Amniotic stem cell (primary cell): ENCODE data around the gene ANKMY2.
"Not testable (repeated sequence)": the region's sequence is repeated elsewhere in the genome, so short reads cannot be mapped to it uniquely, and the experiment has no call there.

Experiments used
- DNase-seq: peaks from one replicate; lab custom pipeline; 2025; lab: John Stamatoyannopoulos, UW

ANKMY2 gene

GRCh38 chr7:16626388-16626787 lies 19.2 kb downstream of the ANKMY2 start:
- no peak for DNase-seq

GRCh38 chr7:16619979-16620408 lies 25.6 kb downstream of the ANKMY2 start:
- DNase-seq = no peak

DNA sequence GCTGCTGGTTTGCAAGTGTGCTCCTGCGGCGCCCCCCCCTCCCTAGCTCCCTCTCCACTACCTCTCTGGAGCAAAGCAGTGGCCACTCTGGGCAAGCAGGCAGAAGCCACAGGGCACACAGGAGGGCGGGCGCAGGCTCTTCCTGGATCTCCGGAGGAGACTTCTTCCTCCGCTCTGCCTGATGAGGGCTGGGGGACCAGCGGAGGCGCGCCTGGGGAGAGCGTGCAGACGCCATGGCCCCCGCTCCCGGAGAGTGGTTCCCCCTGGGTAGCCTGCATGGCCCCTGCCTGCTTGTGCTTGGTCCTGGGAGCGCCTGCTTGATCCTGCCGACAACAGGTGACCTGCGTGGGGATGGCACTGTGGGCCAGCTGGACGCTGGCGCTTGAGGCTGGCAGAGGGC lies 29.0 kb downstream of the ANKMY2 start:
- DNase-seq = no peak

GRCh38 chr7:16616122-16616521 lies 29.4 kb downstream of the ANKMY2 start:
- DNase-seq = no peak

DNA sequence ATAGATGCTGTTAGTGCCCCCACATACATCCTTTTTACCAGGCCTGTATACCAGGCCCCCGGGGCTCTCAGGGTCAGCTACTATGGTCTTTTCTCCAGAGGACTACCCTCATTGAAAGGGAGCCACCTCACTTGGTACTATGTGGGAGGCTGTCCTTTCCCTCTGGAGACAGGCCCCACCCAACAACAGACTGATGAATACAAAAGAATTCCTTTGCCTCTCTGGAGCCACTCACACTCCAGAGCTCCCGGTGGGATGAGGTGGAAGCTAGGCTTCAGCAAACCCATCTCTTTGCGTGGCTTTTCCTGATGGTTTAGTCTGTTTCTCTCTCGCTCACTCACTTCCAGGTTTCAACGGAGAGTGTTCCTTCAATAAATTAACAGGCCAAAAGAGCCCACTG lies 30.3 kb downstream of the ANKMY2 start:
- no peak for DNase-seq

GRCh38 chr7:16611711-16612110 lies 33.8 kb downstream of the ANKMY2 start:
- DNase-seq = no peak

- DNase-seq = no peak
These were observed 35.6 kb downstream of the ANKMY2 start for GRCh38 chr7:16609842-16610450.

DNA sequence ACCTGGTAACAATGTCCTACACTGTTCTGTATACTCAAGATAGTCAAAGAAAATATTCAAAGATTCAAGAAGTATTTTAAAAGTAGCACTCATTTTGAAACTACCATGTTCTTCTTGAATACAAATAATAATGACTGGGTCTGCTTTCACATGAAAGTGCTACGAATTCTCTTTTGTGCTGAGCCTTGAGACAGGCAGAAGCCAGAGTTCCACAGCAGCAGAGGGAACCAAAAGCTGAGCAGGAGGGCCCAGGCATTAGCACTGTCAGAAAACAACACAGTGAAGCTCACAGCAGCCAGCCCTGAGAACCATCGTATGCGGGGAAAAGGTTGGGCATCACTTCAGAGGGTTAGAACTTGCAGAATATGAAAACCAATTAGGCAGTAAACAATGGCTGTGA lies 38.9 kb downstream of the ANKMY2 start:
- DNase-seq = no peak

- DNase-seq = no peak
These were observed 41.5 kb downstream of the ANKMY2 start for GRCh38 chr7:16604054-16604453.

DNA sequence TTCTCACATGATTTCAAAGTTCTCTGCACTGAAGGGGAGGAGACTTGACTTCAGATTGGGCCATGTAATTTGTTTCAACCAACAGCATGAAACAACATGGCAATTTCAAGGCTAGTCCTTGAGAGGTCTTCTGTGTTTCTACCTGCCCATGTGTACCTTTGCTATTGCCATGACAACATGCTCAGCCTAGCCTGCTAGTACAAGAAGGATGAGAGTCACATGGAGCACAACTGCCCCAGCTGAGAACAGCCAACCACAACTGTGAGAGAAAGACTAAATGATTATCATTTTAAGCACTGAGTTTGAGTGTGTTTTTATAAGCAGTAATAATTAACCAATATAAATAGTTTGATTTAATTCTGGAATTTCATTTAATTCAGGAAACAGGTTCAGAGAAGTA lies 41.9 kb downstream of the ANKMY2 start:
- DNase-seq = no peak

GRCh38 chr7:16599860-16600259 lies 45.7 kb downstream of the ANKMY2 start:
- DNase-seq = no peak

GRCh38 chr7:16598015-16598414 lies 47.5 kb downstream of the ANKMY2 start:
- DNase-seq = no peak

DNA sequence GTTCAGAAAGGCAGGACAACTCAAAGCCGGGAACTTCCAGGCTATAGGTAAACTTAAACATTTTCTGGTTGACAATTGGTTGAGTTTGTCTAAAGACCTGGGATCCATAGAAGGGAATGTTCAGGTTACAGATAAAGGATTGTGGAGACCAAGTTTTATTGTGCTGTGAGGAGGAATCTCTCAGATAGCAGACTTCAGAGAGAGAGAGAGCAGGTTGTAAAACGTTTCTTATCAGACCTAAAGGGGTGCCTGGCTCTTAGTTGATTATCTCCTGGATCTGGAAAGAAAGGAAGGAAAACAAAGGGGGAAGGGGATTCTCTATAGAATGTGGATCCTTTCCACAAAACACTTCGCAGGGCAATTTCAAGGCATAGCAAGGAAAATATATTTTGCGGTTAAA lies 50.0 kb downstream of the ANKMY2 start:
- not testable (repeated sequence) for DNase-seq

GRCh38 chr7:16594676-16595075 lies 50.9 kb downstream of the ANKMY2 start:
- DNase-seq = no peak

- no peak for DNase-seq
These were observed 51.5 kb downstream of the ANKMY2 start for GRCh38 chr7:16594061-16594460.

- DNase-seq = no peak
These were observed 53.2 kb downstream of the ANKMY2 start for GRCh38 chr7:16592395-16592794.

DNA sequence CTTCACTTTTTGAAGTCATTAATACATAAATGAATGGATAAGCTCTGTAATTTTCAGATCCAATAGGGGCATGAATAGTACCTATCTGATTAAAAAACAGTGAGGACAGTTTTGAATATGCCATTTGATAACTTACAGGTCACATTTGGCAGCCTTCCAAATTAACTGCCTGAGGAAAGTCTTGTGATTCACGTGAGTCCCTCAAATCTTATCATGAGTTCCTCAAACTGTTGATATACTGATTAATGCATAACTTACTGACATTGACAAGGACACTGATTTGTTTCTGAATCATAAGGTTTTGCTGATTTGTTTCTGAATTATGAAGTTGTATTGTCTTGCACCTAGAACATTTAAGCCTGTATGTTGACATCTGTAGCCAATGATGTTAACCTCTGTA lies 55.1 kb downstream of the ANKMY2 start:
- DNase-seq = no peak

GRCh38 chr7:16589881-16590280 lies 55.7 kb downstream of the ANKMY2 start:
- no peak for DNase-seq

GRCh38 chr7:16587790-16588189 lies 57.8 kb downstream of the ANKMY2 start:
- no peak for DNase-seq

DNA sequence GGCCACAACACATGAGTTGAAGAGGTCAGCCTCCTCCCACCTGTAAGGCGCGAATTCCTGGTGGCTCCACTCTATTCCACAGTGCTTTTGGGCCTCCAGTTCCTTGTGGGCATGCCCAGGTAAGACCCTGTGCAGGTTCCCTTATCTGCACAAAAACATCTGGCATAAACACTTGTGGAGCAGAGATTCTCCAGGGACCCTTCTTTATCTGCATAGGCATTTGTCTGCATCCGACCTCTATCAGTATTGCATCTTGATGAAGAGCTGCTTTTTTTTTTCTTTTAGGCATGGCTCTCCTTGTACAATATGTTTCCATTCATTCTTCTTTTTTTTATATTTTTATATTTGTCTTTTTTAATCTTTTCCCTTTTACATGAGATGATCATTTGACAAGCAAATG lies 58.4 kb downstream of the ANKMY2 start:
- no peak for DNase-seq

DNA sequence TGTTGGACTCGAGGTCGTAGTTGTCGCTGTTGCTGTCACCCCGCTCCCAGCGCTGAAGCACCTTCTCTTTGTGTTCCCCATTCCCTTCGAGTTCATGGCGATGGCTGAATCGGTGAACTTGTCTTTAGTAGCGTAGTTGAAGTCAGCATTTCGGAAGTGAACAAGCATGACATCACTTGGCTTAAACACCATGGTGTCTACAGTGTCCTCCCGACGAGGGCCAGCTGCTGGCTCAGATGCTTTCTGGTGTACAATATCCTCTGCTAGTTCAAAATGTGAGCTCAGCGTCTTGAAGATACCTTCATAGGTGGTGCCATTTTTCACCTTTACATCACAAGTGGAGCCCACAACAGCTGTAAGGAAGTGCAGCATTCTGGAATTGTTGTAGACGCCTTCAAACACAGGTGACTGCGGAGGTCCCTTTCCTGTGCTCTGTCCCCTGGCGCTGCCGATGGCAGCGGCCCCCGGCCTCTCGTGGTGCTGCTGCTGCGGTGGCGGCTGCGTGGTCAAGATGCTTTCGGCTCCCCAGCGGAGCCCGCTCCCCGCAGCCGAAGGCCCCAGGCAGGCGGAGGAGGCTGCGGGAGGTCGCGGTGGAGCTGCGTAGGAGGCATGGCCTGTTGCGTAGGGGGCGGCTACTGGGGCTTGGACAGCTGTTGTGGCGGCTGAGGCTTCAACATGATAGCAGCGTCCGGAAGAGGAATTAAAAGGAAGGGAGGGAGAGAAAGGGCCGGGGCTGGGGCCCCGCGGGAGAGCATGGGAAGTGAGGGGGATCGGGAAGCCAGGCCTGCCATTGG lies 59.3 kb downstream of the ANKMY2 start:
- DNase-seq = no peak

DNA sequence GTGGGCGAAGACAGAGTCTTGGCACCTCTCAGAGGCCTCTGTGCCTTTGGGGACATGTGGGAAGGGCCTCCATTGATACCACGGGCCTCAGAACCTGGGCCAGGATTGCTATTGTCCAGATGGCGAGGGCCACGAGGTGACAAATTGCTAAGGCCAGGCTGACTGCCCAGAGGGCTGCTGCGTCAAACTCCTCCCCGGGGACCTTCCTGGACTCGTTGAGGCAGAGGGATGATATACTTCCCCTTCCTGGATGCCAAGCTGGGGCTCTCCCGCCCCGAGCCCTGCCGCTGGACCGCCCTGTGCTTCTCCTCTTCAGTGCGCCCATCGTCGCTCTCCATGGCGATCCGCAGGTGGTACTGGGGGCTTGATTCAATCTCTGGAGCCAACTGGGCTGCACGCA lies 60.0 kb downstream of the ANKMY2 start:
- DNase-seq = no peak

- no peak for DNase-seq
These were observed 61.7 kb downstream of the ANKMY2 start for GRCh38 chr7:16583834-16584233.

DNA sequence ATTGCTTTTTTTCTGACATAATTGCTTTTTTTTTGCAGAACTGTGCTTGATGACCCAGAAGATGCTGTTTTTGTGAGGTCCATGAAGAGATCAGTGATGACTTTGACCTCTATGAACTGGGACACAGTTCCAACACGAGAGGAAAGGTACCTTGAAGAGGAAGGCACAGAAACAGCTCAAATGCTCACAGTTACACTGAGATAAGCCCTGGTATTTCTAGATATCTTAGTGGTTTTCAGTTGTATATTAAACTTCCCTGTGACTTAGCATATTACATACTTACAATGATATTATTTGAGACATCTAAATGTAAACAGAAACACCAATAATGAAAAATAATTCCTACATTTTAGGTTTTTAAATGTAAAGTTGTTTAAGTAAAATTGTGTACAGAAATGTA lies 64.3 kb downstream of the ANKMY2 start:
- DNase-seq = no peak
